ENCODE results near the gene LHX3.

LHX3 gene

DNA sequence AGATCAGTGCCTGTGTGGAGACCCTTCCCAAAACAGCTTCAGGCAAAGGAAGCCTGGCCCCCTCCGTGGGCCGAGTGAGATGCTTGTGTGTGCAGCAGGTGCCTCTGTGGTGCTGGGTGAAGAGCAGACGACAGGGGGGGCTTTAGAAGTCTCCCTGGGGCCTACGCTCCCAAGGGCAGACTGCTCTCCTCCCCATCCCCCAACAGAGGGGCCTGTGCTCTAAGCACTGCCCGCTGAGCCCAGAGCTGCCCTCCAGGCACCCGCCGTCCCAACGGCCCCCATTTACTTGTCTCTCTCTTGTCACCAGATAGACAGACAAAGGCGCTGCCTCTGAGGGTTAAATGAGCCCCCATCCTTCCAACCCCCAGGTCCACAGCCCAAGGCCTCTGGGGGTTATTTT is 2.7 kb upstream of the LHX3 start:
- no peak for DNase-seq (ENCODE audit: low read depth in 2 of 2)

DNA sequence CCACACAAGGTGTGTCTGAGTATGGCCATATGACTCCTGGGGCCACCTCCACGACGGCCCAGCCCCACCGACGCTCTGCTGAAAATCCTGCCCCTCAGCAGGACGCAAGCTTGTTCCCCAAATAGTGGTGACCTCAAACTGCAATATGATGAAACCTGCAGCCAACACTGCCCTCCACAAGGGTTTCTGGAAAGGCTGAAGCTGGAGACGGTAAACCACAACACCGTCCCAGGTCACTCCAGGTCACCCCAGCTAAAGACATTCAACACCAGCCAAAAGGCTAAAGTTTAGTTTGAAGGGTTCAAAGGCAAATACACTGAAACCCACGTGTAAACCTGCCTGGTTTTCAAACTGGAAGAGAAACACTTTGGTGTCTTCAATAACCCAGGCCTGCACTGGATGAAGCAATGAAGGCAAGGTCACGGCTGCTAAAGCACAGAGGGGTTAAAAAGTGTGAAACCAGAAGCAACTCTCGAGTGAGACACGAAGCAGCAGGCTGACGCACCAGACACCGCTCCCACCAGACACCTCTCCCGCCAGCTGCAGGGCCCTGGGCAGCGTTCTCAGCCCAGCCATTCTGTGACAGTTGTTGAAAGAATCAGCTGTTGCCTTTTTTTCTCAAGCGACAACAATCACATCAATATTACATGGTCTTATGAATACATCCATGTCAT is 1.8 kb upstream of the LHX3 start:
- no peak for DNase-seq (ENCODE audit: low read depth in 2 of 2)

DNA sequence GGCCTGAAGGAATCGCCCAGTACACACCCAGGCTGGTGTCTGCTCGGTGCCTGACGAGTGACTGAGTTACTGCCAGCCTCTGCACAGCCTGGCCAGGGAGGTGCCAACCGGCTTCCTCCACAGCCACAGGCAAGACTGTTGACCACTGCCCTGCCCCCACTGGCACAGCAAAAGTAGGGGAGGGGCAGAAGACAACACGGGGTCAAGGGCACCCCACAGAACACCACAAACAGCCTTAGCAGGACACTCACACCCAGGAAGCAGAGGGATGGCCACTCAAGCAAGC is 722 bp upstream of the LHX3 start:
- no peak for DNase-seq (ENCODE audit: low read depth in 2 of 2)

- no peak for DNase-seq (ENCODE audit: low read depth in 2 of 2)
Measured at GRCh38 chr9:136204145-136204805, 653 bp downstream of the LHX3 start.

DNA sequence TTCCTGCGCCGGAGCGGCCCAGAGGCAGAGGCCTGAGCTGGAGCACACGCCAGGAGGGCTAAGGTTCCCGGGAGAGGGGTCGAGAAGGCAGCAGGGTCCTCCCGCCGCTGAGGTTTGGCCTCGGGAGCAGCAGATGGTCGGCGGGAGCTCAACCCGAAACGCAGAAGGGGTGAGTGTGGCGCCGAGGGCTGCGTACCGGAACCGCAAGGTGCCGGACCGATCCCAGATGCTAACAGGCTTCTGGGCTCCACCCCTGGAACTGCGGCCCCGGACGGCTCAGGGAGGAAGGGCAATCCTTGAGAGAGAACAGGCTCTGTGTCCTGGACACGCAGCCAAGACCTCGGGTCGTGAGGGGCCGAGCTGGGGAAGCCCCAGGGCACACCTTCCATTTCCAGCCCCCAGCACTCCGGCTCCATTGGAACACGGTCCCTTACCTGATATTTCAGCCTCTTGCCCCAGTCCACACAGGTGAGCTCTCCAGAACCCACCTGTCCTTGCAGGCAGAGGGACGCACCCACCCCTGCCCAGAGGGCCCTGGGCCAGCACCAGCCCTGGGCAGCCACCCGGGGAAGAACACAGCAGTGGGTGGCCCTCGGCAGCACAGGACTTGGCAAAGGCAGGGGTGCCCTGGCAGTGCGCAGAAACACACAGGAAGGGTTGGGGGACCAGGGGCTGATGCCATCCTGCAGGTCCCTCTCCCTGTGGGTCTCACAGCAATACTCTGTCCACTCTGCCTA is 1.4 kb downstream of the LHX3 start:
- DNase-seq (ENCODE audit: low read depth in 2 of 2) = no peak

DNA sequence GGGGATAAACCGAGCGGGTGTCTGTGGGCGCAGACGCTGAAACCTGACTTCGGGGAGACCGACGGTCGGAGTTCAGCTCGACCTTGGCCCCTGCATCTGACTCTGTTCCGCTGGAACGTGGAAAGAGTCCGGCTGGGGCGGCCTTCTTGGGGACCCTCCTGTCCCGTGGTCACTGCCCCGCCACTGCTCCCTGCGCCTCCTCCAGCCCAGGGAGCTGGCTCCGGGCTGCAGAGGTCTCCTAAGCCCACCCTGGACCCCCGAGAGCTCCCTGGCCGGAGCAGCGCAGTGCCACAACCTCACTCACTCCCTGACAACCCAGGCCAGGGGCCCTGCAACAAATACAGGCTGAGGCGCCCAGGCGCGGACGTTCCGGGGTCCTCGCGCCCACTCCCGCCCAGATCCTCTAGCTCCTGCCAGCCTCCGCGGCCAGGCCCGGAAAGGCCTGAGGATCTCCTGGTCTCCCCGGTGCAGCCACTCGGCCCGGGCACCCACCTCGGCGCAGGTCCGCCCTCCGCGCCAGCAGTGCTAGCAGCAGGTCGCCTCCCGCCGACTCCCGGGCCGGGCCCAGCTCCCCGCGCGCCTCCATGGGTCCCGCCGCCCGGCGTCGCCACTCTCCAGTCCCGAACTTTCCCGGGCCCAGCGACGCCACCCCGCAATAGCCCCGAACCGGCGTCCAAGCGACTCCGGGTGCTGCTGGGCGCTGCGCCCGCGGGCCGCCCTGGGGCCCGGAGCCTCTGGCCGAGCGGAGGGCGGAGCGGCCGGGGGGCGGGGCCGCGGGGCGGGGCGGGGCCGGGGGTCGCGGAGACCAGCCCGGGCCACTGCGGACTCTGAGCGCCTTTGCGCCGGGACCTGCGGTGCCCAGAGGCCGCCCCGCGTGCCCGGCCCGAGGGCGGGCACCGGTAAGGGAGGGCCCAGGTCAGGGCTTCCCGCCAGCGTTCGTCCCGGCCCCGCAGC is 2.2 kb downstream of the LHX3 start:
- DNase-seq (ENCODE audit: low read depth in 2 of 2) = no peak

DNA sequence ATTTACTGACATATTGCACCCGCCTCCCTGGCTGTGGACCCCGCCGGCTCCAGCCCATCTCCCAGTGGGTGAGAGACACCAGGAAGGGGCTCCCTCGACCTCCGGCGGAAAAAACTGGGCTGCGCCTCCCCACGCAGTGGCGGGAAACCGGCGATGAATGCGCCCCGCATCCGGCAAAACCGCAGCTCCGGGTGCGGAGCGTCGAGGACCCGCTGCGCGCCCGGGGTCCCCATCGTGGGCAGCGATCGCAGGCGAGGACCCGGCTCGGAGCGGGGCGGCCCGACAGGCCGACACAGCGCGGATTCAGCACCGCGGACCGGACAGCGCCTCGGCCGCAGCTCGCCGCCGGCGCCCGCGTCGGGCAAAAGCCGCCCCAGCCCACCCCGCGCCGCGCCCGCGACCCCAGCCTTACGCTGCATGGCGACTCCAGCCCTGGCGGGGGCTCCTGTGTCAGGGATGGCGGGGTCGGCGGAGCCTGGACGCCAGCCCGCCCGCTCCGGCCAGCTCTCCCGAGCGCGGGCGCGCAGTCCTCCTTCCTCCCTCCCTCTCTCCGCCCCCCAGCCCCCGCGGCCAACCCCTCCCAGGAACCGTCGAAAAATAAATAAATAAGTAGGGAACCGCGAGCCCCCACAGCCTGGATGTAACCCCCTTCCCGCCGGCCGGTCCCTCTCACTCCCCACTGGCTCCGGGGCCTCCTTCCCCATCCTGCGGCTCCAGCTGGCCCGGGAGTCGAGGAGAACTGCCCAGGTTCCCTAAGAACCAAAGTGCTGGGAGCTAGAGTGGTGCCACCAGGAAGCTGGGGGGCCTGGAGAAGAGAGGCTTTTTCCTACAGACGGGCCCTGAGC is 3.1 kb downstream of the LHX3 start:
- DNase-seq (ENCODE audit: low read depth in 2 of 2) = no peak

DNA sequence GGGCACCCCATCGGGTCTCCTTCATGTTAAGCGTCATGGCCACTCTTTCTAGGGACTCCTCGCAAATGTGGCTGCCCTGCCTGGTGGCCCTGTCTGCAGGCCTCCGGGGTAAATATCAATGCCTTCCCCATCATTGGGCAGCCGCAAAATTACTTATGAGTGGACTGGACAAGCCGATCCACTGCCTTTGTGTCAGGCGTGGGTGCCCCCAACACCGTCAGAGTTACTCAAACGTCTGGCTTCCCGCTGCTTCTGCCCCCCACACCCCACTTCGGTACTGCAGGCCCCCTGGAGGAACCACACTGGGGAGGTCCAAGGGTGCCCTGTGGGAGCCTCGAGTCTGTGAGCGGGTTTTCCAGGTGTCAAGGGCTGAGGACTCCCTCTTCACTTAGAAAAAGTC is 3.8 kb downstream of the LHX3 start:
- no peak for DNase-seq (ENCODE audit: low read depth in 2 of 2)

DNA sequence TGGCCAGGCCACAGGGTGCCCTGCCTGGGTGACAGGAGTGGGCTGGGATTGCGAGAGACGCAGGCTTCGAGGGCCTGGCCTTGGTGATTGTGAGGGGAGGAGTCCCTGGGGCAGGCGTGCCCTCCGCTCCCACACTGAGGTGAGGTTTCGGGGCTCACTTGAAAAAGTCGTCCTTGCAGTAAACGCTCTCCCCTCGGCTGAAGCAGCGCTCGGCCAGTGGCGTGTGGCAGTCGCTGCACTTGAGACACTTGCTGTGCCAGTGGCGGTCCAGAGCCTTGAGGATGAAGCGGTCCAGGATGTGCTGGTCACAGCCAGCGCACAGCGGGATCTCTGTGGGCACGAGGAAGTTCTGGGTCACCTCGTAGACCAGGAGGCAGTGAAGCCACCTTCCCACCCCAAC is 4.5 kb downstream of the LHX3 start:
- DNase-seq (ENCODE audit: low read depth in 2 of 2) = no peak

DNA sequence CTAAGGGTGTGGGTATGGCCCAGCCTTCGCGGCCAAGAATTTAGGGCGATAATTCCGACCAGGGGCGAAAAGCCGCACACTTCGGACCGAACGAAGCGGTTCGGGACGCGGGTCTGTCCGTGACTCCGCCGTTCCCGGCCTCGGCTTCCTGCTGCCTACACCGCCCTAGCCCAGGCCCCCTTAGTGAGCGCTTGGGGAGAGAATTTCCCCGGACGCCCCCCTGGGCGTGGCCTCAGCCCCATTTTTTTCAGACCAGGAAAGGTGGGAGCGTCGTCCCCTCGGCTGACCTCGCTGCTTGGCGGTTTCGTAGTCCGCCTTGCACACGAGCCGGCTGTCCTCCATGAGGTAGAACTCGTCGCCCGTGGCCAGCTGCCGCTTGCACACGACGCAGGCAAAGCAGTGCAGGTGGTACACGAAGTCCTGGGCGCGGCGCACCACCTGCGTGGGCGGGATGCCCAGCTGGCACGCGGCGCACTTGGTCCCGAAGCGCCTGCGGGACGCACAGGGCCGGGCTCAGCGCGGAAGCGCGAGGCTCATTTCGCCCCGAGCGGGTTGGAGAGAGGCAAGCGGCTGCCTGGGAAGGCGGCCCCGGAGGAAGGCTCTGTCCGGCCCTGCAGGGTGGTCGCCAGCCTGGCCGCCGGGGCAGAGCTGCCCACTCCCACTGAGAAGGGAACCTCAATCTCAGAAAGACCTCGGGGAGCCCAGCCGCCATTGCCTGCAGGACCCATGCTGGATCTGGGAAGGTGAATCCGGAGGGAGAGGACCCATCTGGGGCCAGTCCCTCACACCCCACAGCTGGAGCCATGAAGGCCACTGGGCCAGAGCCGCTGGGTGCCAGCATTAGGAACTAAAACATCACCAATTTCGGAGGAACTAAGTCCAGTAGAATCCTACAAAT is 5.3 kb downstream of the LHX3 start:
- DNase-seq (ENCODE audit: low read depth in 2 of 2) = no peak

DNA sequence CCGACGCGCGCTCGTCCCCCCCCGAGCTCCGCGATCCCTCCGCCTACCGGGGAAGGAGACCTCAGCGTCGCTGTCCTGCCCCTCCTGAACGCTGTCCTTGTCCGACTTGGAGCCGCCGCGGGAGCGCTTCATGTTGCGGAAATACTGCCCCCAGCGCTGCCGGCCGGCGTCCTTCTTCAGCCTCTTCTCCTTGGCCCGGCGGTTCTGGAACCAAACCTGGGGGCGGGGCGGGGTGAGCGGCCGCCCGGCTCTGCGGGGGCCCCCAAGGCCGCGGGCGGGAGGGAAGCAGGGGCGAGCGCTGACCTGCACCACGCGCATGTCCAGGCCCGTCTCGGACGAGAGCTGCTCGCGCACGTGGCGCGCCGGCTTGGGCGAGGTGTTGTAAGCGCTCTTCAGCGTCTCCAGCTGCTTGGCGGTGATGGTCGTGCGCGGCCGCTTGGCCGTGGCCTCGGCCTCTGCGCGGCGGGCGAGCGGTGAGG is 6.3 kb downstream of the LHX3 start:
- no peak for DNase-seq (ENCODE audit: low read depth in 2 of 2)

GRCh38 chr9:136197930-136198604 is 6.9 kb downstream of the LHX3 start:
- DNase-seq (ENCODE audit: low read depth in 2 of 2) = no peak

- DNase-seq (ENCODE audit: low read depth in 2 of 2) = no peak
Measured at GRCh38 chr9:136197084-136197875, 7.6 kb downstream of the LHX3 start.

DNA sequence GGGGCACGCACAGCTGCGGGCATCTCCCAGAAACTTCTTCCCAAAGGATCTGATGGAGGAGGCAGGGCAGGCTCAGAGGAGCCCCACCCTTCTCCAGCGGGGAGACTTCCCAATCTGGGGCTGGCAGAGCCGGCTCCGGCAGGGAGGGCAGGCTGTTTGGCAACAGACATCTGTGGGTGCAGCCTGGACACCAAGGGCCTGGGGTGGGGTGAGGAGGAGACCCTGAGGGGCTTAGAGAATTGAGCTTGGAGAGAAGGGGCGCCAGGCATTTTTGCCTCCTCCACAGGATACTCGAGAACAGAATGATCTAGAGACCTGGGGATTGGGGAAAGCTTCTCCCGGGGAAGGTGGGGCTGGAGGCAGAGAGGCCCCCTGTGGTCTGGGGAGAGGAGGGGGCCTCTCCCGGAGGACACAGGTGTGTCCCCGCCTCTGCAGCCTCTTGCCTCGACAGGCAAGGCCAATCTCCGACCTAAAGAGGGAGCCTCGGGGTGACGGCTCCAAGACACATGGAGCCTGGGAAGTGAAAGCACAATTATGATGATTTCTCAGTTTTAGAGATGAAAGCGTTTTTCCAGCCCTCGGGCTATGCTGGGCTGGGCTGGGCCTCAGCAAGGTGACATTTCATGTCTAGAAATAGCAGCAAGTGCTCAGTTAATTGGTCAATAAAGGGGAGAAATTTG is 8.4 kb downstream of the LHX3 start:
- no peak for DNase-seq (ENCODE audit: low read depth in 2 of 2)

GRCh38 chr9:136194540-136194939 is 10.4 kb downstream of the LHX3 start:
- DNase-seq (ENCODE audit: low read depth in 2 of 2) = no peak

GRCh38 chr9:136193891-136194279 is 11.0 kb downstream of the LHX3 start:
- DNase-seq (ENCODE audit: low read depth in 2 of 2) = no peak

DNA sequence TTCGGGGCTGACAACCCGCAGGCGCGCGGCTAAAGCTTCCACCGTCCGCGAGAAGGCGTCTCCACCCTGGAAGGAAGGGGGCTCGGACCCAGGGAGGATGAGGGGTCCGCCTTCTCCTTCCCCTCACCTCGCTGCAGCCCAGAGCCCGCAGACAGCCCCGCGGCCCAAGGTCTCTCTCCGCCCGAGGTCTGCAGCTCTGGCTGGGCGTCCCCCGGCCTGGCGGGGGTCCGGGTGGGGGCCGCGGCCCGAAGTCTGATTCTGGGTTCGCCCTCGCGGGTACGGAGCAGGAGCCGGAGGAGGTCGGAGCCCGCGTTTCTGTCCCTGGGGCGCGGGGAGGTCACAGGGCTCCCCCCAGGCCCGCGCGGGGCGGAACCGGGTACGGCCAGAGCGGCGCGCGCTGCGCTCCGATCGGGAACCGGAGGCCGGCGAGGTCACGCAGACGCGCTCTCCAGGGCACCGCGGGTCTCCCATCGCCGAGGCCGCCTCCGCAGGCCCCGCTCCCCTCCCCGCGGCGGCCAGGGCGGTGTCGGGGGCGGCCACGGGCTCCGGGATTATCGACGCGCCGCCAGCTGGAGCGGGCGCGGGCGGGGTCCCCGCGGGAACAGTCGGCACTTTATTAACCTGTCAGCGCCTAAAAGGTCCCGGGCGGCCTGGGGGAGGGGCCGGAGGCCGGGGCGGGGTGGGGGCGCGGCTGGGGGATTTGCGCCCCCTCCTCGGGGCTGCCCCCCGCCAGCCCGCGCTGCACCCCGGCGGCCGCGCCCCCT is 11.6 kb downstream of the LHX3 start:
- DNase-seq (ENCODE audit: low read depth in 2 of 2) = no peak
